ENCODE data around the gene NT5C2. TPM values are rescaled to one million over a fixed set of nuclear protein-coding genes. Genes with fewer than 3 reads are reported as not detected.

Gene NT5C2
- total RNA-seq, 1 experiment from 2014 or later, result 35.5 TPM

Other genes starting within 250 kb of the NT5C2 start
- 0.05 TPM in 1 of 2 replicates, not detected in the other for gene RPEL1, start 52.6 kb upstream of the NT5C2 start, total RNA-seq (2014; rRNA removed; shearing (Covaris generic))
- gene INA, start 83.9 kb upstream of the NT5C2 start, total RNA-seq (2014; rRNA removed; shearing (Covaris generic)), result 0.37 and 0.56 TPM in 2 replicates
- gene PCGF6, start 157.9 kb upstream of the NT5C2 start, total RNA-seq (2014; rRNA removed; shearing (Covaris generic)), result 9.1 and 9.3 TPM in 2 replicates
- 2.8 and 3.5 TPM in 2 replicates for gene TAF5, start 174.7 kb upstream of the NT5C2 start, total RNA-seq (2014; rRNA removed; shearing (Covaris generic))
- gene ATP5MK, start 203.2 kb upstream of the NT5C2 start, total RNA-seq (2014; rRNA removed; shearing (Covaris generic)), result 420 and 471 TPM in 2 replicates
- gene PDCD11, start 203.4 kb upstream of the NT5C2 start, total RNA-seq (2014; rRNA removed; shearing (Covaris generic)), result 31.8 and 38.1 TPM in 2 replicates